Vagina (tissue), 2 donors: ENCODE data around the gene EAF1.

Experiments
- CTCF ChIP-seq, 3 experiments: fragments of 450-650 bp in 2 of 3; fragments of 200-600 bp in 1 of 3; sonication (generic) in 1 of 3; IDR thresholded peaks; one replicate each; pipeline ENCODE4 v1.5.1; 2017 to 2019; ENCODE audit warnings: antibody characterized with exemption in 3 of 3, mild to moderate bottlenecking in 2 of 3, moderate library complexity in 2 of 3
- POLR2A ChIP-seq, 2 donors: fragments of 450-650 bp; IDR thresholded peaks; one replicate each; pipeline ENCODE4 v1.6.1; 2017; ENCODE audit warnings: antibody characterized with exemption in 2 of 2, mild to moderate bottlenecking in 2 of 2, moderate library complexity in 2 of 2
- POLR2AphosphoS5 ChIP-seq, 2 donors: sonication (generic); formaldehyde crosslinking; IDR thresholded peaks; one replicate each; pipeline ENCODE4 v1.9.0; 2017; ENCODE audit warnings: antibody characterized with exemption in 2 of 2, mild to moderate bottlenecking in 2 of 2, low read depth in 1 of 2; ENCODE audit not compliant: insufficient read depth in 1 of 2

GRCh38 chr3:15399970-15400369, 27.4 kb upstream of the EAF1 start:
- TF ChIP-seq CTCF (IDR thresholded peaks at IDR 0.05) (no peak), POLR2AphosphoS5 (IDR thresholded peaks at IDR 0.05; ENCODE audit: insufficient read depth in 1 of 2, low read depth in 1 of 2) (no peak), POLR2A (IDR thresholded peaks at IDR 0.05) (no peak)
